ENCODE results near the gene ARID1B.

DNA sequence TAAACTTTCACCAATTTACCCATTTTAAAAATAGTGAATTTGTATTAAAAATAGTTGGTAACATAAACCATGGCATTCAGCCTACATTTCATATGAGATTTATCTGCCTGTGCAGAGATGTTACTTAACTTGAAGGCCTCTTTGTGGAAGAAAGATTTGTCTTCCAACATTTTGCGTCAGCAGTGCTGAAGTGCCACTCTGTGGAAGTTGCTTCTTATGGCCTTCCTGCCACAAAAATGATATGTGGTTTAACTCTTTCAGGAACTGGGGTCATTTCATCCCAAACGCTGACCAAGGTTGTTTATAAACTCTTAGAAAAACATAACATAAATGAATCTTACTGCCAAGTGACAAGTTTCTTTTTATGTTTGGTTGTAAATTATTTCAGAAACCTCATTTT, 246.8 kb downstream of the ARID1B start:
- TF ChIP-seq POLR2A (IDR thresholded peaks at IDR 0.05) (no peak), CTCF (IDR thresholded peaks at IDR 0.05 in 8 of 11, conservative IDR thresholded peaks at IDR 0.05 in 3 of 11) (no peak), POLR2AphosphoS5 (IDR thresholded peaks at IDR 0.05) (no peak)
